Measurements from ENCODE around the gene ADAM15.

ADAM15 gene

DNA sequence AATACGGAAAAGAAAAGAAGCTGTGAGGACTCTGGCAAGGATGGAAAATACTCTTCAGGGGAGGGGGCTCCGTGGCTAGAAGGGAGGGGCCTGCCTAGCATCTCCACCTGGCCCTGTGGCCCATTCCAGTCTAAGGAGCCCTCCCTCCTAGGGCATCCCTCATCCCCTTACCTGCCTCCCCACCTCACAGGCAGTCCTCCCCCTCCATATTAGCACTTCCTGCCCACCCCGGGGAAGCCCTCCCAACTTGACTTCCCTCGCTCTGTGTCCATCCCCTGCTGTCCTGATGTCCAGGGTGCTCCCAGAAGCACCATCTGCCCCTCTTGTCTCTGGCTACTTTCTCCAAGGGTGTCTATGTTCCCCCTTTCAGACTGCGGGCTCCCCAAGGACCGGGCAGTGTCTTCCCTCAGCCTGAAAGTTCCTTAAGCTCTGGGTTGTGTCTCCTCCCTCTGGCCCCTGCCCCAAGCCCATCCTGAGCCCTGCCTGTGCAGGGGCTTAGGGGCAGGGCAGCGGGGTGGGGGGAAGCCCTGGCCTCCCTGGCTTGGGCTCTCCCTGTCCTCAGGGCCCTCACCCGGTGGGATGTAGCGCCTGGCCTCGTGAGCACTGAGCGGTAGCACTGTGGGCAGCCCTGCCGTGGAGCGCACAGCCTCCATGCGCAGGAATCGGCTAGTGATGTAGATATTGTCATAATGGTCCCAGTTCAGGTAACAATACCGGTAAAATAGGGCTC, 21.4 kb upstream of the ADAM15 start:
- DNase-seq (ENCODE audit: low spot score): no peak

DNA sequence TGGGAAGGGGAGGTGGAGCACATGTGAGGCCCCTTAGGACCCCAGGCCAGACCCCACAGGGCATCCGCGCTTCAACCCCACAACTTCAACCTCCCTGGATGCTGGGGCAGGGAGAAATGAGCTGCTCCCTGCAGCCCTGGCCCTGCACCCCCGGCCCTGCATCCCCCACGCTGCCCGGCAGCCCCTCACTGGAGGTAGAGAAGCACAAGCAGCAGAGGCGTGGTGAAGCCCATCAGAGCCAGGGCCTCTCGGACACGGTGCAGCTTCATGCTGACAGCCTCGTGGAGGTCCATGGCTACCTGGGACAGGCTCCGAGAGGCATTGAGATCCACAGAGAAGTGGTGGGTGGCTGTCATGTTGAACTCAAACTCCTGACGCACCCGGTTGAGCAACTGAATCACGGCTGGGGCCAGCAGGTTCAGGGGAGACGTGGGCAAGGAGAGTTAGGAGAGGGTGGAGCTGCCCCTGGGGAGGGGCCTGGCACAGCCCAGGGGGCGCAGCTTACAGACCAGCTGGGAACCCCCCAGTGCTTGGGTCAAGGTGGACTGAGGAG, 20.8 kb upstream of the ADAM15 start:
- no peak for DNase-seq (ENCODE audit: low spot score)

DNA sequence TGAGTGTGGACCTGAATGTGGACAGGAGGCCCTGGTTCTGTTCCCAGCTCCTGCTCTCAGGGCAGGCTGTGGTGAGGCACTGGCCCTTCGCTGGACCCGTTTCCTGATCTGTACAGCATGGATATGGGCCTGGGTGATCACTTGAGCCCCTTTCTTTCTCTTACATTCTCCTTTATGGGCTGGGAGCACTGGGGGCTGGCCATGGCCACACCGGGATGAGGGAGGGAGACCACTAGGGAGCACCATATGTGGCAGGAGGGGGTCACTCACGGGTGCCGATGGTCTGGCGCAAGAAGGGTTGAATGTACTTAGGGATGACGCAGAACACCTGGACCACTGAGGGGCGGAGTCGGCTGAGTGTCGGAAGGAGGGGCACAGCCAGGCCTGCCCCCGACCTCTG, 20.2 kb upstream of the ADAM15 start:
- no peak for DNase-seq (ENCODE audit: low spot score)

DNA sequence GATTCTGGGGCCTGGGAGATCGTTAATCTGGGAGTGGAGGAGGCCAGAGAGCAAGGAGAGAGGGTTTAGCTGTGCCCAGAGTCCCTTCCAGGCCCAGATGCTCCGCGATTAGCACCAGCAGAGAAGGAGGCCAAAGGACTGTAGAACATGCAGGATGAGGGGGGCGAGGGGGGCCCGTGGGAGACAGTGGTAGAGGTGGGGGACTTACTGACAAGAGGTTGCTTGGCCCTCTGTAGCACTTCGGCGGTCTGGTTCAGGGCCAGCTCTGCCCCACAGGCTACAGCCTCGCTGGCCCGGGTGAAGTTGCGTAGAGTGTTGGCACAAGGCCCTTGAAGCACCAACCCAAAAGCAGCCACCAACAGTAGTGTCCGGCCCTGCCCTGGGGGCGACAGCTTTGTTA, 18.2 kb upstream of the ADAM15 start:
- no peak for DNase-seq (ENCODE audit: low spot score)

DNA sequence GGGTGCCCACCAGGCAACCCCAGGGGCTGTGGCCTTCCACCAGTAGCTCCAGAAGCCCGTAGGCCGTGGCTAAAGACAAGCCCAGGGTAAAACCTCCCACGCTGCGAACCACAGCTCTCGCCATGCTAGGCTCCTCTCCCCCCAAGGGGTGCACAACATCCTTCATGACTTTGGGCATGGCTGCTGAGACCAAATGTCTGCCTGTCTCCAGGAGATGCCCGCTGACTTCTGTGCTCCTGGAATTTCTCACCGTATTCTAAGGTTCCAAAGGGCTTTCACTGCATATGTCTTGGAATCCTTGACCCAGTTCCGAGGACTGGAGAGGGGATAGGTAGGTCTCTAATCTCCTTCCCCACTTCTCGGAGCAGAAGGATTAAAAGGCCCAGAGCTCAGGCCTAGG, 17.6 kb upstream of the ADAM15 start, which contains the start of the genes DCST1 and DCST2:
Gene DCST1, plus strand, starts transcription at position 301 of the 400 bp plus-strand sequence. CDS start 213 bp downstream, outside the sequence.
Gene DCST2, minus strand, starts transcription at position 258 of the 400 bp plus-strand sequence. Its CDS starts 80 bp downstream, at position 178.
- DNase-seq (ENCODE audit: low spot score): no peak

DNA sequence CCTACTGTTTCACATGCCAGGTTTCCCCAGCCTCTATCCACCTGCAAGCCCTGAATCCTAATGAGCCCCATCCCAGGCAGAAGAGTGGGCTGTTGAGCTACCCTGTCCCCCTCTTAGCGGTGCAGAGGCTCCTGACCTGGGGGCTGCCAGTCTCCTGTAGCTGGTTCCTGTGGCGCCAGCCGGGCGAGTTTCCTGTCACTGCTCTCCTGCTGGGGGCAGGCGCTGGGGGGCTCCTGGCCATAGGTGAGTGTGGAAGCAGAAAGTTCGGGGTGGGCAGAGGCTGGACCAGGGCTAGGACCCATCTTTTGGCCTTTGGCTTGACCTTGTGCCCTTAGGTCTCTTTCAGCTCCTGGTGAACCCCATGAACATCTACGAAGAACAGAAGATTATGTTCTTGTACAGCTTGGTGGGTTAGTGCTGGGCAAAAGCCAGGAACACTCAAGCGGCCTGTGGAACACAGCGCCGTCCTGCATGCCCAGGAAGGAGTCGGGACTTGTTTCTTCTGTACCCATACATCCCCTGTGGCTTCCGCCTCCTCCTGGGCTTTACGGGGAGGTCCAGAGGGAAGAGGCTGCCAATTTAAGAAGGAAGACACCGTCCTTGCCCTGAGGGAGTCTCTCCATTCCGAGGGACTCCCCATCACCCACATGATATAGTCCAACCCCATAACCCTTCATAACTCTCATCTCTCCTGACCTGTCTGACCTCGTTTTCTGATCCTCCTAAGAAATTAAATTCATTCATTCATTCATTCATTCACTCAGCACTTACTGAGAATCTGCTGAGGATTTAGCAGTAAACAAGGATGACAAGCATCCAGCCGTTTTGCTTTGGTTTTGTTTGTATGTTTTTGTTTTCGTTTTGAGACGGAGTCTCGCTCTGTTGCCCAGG, 16.6 kb upstream of the ADAM15 start:
- DNase-seq (ENCODE audit: low spot score): no peak

DNA sequence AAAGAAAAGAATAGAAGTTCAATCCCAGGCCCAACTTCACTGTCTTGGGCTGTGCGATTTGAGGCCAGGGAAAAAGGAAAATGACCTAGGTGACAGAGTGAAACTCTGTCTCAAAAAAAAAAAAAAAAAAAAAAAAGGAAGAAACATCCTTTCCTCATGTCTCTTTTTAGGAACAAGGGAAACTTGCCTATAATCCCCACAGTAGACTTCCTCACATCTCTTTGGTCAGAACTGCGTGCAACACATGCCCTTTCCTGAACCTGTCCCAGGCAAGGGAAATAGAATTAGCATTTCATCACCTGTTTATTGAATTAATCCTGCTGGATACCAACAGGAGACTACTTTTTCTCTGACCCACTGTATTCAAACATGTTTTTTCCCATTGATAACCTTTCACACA, 15.2 kb upstream of the ADAM15 start:
- DNase-seq (ENCODE audit: low spot score): no peak

DNA sequence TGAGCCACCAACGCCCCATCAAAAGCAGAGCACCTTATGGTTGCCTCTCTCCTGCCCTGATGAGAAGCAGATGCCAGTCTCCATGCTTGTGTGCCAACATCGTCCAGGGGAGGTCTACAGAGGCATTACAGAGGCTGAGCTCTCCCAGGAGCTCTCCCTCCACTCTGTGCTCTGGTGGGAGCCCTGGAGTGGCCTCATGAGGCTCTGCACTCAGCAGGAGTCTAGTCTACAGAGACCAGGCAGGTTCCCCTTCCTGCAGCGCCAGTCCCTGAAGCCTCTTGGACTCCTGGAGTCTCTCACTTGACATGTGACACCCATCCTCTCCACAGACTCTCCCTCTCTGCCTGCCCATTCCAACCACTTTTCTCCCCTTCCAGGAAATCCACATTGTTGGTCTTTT, 14.1 kb upstream of the ADAM15 start:
- DNase-seq (ENCODE audit: low spot score): no peak

DNA sequence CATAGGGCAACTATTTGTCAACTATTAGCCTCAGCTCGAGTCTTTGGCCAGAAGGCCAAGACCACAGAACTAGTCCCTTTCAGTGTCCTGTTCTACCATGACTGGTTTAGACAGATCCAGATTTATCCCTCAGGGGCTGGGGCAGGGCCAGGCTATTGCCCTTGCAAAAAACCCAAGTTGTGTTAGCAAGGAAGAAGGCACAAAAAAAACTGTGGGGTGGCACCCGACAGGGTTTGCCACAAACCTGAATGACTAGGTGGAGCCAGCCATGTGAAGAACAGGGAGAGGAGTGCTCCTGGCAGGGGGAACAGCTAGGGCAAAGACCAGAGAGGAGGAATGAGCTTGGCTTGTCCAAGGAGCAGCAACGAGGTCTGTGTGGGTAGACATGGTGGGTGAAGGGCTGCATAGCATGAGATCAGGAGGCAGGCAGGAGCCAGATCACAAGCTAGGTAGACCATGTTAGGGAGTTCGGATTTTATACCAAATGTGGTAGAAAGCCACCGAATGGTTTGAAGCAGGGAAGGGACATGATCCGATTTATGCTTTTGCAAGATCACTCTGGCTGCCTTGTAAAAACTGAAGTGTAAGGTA, 13.2 kb upstream of the ADAM15 start:
- DNase-seq (ENCODE audit: low spot score): no peak

DNA sequence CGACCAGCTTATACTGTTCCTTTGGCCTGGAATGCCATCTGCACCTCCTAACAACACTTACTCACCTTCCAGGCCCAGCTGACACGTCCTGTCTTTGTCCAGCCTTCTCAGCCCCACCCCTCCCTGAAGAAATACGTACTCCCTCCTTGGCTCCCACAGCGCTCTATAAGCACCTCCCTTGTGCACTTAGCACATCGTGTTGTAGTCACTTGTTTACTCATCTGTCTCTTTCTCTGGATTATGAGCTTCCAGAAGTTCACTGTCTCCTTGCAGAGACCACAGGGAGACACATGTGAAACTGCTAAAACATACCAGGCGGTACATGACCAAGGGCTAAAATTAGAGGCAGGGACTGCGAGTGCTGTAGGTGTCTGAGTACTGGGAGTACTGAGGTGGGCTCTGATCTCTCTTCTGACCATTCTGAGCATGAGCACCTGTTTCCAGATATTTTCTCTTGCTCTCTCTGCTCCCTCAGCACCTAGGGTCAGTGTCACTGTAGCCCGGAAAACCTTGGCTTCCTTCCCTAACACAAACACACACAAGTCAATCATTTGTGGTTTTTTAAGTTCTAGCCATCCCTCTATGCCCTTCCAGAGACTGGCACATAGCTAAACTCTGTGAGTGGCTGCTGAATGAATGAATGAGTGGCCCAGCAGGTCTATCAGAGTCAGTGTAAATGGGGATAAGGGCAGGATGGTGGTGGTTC, 12.4 kb upstream of the ADAM15 start:
- DNase-seq (ENCODE audit: low spot score): no peak

DNA sequence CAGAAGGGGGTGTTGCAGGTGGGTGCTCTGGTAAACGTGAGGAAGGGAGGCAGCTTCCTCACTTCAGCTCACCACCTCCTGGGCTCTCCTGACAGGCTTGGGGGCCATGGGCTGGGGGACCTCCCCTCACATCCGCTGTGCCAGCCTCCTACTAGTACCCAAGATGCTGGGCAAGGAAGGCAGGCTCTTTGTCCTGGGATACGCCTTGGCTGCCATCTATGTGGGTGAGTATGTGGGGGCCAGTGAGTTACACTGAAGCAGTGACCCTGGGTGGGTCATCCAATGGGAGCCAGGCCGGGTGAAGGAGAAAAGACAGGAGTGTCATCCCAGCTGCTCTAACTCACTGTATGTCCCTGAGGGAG, 11.8 kb upstream of the ADAM15 start:
- DNase-seq (ENCODE audit: low spot score): no peak

DNA sequence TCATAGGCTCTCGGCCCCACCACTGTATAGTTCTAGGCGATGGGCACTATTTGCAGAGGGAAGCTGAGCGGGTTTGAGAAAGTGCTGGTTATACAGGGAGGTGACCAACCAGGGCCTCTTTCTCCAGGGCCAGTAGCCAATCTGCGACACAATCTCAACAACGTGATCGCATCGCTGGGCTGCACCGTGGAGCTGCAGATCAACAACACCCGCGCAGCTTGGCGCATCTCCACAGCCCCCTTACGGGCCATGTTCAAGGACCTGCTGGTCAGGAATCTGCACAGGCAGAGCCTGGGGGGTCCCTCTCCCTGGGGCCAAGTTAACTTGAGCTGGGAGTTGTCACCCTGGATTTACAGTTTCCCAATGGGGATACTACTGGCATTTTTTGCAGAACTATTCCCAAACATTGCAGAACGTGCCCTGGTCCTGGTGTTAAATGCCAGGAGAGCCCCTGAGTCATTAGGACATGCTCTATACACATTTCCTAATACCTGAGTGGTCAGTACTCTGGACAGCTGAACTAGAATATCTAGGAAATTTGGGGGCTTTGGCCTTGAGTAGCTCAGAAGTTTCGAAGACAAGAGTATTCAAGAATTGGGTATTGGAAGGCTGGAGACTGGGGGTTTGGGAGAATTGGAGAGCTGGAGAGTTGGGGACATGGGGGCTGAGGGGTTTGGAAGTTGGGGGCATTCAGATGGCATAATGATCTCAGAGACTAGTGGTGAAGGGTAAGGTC, 10.6 kb upstream of the ADAM15 start:
- DNase-seq (ENCODE audit: low spot score): no peak

DNA sequence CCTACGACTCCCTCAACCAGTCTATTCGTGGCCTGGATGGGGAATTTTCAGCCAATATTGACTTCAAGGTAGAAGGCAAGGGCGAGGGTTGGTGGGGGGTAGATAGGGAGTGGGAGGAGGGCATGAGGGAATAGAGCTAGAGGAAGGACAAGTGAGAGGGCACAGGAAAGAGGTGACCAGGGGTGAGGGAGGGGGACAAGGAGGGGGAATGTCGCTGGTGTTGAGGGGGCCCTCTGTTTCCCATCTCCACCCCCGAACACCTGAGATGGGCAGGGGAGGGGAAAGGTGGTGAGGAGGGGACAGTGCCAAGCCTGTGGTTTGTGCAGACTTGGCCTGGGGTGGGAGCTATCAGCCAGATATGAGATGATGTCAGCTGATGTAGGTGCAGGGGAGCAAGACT, 8.3 kb upstream of the ADAM15 start:
- no peak for DNase-seq (ENCODE audit: low spot score)

DNA sequence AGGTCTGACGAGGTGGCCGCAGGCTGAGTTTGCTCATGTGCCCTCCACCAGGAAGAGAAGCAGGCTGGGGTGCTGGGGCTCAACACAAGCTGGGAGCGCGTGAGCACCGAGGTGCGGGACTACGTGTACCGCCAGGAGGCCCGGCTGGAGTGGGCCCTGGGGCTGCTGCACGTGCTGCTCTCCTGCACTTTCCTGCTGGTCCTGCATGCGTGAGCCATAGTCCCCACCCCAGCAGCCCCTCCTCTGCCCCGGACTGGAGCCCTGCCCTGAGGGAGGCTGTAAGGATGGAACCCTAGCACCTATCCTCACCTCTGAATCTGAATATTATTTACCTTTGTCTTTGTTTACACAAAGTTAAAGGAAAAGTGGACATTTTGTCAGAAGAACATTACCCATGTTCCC, 7.8 kb upstream of the ADAM15 start:
- no peak for DNase-seq (ENCODE audit: low spot score)

DNA sequence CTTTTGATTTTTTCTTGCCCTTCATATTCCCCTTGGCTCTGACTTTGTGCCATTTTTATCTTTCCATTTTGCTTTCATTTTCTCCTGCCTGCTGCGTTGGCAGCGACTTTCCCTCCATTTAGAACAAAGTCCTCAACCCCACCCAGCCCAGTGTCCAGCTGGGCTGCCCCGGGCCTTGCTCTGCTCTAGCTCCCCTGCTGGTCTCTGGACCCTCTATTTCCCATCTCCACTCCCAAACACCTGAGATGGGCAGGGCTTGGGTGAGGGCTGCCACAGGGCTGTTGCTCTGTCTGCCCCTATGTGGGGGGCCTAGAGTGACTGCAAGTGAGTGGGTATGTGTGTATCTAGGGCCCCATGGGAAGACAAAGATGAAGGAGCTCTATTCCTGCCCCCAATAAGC, 7.3 kb upstream of the ADAM15 start:
- no peak for DNase-seq (ENCODE audit: low spot score)

DNA sequence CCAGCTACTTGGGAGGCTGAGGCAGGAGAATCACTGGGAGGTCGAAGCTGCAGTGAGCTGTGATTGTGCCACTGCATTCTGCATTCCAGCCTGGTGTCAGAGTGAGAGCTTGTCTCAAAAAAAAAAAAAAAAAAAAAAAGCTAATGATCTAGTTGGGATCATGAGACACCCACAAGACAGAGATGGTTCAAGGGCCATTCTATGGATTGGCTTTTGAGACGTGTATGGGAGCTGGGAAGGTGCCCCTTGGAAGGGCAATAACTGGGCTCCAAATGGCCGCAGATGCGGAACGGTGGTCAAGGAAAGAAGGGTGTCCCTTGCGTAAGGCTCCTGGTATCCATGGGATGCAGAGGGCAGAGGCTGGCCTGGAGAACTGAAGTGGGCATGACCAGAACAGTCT, 6.8 kb upstream of the ADAM15 start:
- no peak for DNase-seq (ENCODE audit: low spot score)

DNA sequence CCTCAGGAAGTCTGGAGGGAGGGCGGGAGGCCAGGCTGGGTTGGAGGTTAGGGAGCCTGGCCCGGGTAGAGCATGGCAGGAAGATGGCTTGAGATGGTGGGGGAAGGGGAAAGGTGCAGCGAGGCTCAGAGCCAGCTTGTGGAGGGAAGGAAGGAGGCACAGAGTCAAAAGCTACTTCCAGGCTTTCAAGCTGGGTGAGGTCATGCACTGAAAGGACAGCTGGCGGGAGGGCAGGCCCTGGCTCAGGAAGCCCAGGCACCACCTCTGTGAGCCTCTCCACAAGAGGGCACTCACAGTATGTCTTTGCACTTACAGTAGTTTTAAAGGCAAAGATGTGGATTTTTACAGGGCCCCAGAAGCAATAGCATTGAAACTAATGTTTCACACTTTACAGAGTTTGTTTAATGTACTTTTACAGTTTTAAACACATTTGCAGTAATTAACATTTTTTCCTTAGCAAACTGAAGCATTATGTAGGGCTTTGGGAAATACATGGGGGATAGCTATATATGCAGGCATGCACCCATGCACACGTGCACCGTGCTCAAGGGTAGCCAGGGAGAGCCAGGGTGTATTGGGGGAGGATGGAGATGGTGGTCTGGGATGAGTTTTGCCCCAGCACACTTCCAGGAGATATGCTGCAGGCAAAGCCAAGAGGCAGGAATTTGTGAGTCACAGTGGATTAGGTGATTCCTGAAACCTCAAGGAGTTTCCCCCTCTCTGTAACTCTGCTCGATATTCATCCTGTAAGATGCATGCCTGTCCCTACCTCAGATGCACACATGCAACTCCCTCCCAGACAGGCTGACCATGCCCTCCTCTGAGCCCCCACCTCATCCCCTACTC, 6.1 kb upstream of the ADAM15 start:
- peak; percentile 79 for DNase-seq (ENCODE audit: low spot score)

DNA sequence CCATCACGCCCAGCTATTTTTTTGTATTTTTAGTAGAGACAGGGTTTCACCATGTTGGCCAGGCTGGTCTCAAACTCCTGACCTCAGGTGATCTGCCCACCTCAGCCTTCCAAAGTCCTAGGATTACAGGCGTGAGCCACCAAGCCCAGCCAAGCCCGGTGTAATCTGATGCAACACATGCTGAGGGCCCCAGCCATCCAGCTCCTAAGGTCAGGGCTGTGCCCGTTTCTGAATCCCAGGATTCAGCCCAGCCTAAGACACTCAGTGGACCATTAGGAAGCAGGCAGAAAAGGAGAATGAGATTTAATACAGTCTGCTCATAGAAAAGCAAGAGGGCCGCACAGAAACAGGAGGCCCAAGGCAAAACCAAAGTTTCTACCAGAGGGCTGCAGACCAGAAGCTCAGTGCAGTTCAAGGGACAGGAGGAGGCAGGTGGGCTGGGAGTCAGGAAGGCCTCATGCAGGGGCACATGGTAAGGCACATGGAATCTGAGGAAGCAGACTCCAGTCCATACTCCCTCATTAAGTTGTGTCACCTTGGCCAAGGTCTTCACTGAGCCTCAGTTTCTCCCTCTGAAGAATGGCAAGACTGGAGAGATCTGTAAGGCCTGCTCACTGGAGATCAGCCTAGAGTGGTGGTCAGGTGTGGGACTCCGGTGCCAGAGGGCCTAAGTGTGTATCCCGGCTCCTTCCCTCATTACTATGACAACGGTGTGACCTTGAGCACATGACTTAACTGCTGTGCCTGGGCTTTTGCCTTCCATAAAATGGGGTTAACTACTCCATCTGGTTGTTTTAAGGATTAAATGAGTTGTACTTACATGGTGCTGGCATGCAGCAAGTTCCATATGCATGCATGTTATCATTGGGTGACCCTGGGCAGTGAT, 2.4 kb upstream of the ADAM15 start:
- no peak for DNase-seq (ENCODE audit: low spot score)
